Measurements from ENCODE around the gene EGF. TPM values are rescaled to one million over a fixed set of nuclear protein-coding genes. Genes with fewer than 3 reads are reported as not detected.
"Not testable (repeated sequence)": the region's sequence is repeated elsewhere in the genome, so short reads cannot be mapped to it uniquely, and the experiment has no call there.

EGF gene
- total RNA-seq, 1 experiment from 2014 or later = 1.5 TPM

GRCh38 chr4:109875106-109875505 is 37.6 kb upstream of the EGF start:
- H3K4me1 Mint-ChIP-seq = no peaks in the 10 kb centered on the region
- Histone ChIP-seq H3K9ac (ENCODE audit: extremely low read depth, insufficient read length, low read length) (no peak overlapping the region), H3K23me2 (ENCODE audit: insufficient read length, low read depth, low read length, poor library complexity, severe bottlenecking) (peaks cover 3% of the 10 kb centered on the region), H3K27ac (ENCODE audit: insufficient read length, low read depth, low read length) (no peak overlapping the region), H3K23ac (ENCODE audit: insufficient read length, low read depth, low read length) (no peak overlapping the region), H2BK15ac (ENCODE audit: low read depth, low read length) (no peak overlapping the region), H2AFZ (ENCODE audit: low read length) (no peak overlapping the region), H3K79me1 (ENCODE audit: insufficient read depth, low read depth, low read length, poor library complexity, severe bottlenecking) (no peaks in the 10 kb centered on the region), H4K8ac (replicated peaks; ENCODE audit: insufficient read length, low read depth, low read length) (peak overlapping the region; percentile 7), H3T11ph (ENCODE audit: low read length) (no peak overlapping the region), H2BK12ac (ENCODE audit: insufficient read length, low read depth, low read length) (no peak overlapping the region), H3K18ac (ENCODE audit: insufficient read length, low read depth, low read length) (no peak overlapping the region), H4K20me1 (ENCODE audit: control insufficient read depth, insufficient read depth, insufficient read length) (no peaks in the 10 kb centered on the region), H3K14ac (ENCODE audit: insufficient read depth, low read length) (no peak overlapping the region), H2BK20ac (ENCODE audit: low read depth, low read length, poor library complexity, severe bottlenecking) (no peak overlapping the region), H3K79me2 (ENCODE audit: insufficient read depth, low read length) (no peaks in the 10 kb centered on the region), H3K9me3 (ENCODE audit: control insufficient read depth, low read depth, low read length) (no peaks in the 10 kb centered on the region), H3K27me3 (ENCODE audit: insufficient read depth, low read length) (no peaks in the 10 kb centered on the region), H3K4ac (ENCODE audit: low read depth, low read length) (no peak overlapping the region), H3K4me2 (ENCODE audit: insufficient read depth, insufficient read length, low read length) (no peak overlapping the region), H2BK5ac (ENCODE audit: insufficient read length, low read length) (no peak overlapping the region), H3K56ac (ENCODE audit: insufficient read length, low read depth, low read length) (no peak overlapping the region), H2AK5ac (ENCODE audit: insufficient read length, low read length) (no peak overlapping the region), H3K4me1 (ENCODE audit: insufficient read depth, low read length) (no peaks in the 10 kb centered on the region), H4K5ac (ENCODE audit: insufficient read length, low read depth, low read length) (no peak overlapping the region), H2BK120ac (ENCODE audit: low read depth, low read length, poor library complexity, severe bottlenecking) (no peak overlapping the region), H4K91ac (ENCODE audit: insufficient read length, low read depth, low read length) (no peak overlapping the region)
- peaks cover 0 to 3% of the 10 kb centered on the region in 2 experiments; a peak in 2 of 5 replicates for H3K9me3 Mint-ChIP-seq
- no peak overlapping the region for H3K27ac Mint-ChIP-seq
- no peak for DNase-seq
- H3K36me3 Mint-ChIP-seq (ENCODE audit: insufficient read depth in 1 of 3, low read depth in 3 of 3) = peaks cover 0 to 5% (median 0%) of the 10 kb centered on the region in 3 experiments; a peak in 2 of 7 replicates
- H3K4me3 Mint-ChIP-seq = no peak overlapping the region
- TF ChIP-seq, protein P1, sequence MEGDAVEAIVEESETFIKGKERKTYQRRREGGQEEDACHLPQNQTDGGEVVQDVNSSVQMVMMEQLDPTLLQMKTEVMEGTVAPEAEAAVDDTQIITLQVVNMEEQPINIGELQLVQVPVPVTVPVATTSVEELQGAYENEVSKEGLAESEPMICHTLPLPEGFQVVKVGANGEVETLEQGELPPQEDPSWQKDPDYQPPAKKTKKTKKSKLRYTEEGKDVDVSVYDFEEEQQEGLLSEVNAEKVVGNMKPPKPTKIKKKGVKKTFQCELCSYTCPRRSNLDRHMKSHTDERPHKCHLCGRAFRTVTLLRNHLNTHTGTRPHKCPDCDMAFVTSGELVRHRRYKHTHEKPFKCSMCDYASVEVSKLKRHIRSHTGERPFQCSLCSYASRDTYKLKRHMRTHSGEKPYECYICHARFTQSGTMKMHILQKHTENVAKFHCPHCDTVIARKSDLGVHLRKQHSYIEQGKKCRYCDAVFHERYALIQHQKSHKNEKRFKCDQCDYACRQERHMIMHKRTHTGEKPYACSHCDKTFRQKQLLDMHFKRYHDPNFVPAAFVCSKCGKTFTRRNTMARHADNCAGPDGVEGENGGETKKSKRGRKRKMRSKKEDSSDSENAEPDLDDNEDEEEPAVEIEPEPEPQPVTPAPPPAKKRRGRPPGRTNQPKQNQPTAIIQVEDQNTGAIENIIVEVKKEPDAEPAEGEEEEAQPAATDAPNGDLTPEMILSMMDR (conservative IDR thresholded peaks at IDR 0.05) = no peak
- H3K27me3 Mint-ChIP-seq (ENCODE audit: low read depth) = no peaks in the 10 kb centered on the region
- no CpG with 5 or more reads among the region's 1 CpG for WGBS (ENCODE audit: extremely low coverage, insufficient read length, low lambda C conversion rate)

- not testable (repeated sequence) for H3K18ac ChIP-seq (ENCODE audit: insufficient read length, low read depth, low read length); H2BK5ac ChIP-seq (ENCODE audit: insufficient read length, low read length); H2BK12ac ChIP-seq (ENCODE audit: insufficient read length, low read depth, low read length); H3K23me2 ChIP-seq (ENCODE audit: insufficient read length, low read depth, low read length, poor library complexity, severe bottlenecking); H3K9me3 Mint-ChIP-seq; H2BK20ac ChIP-seq (ENCODE audit: low read depth, low read length, poor library complexity, severe bottlenecking); H4K5ac ChIP-seq (ENCODE audit: insufficient read length, low read depth, low read length); H3K9me3 ChIP-seq (ENCODE audit: control insufficient read depth, low read depth, low read length); H2AK5ac ChIP-seq (ENCODE audit: insufficient read length, low read length); H3K14ac ChIP-seq (ENCODE audit: insufficient read depth, low read length); H4K8ac ChIP-seq (replicated peaks; ENCODE audit: insufficient read length, low read depth, low read length); H3K36me3 Mint-ChIP-seq (ENCODE audit: insufficient read depth in 1 of 3, low read depth in 3 of 3); H3K27ac Mint-ChIP-seq; H2BK15ac ChIP-seq (ENCODE audit: low read depth, low read length); H3K56ac ChIP-seq (ENCODE audit: insufficient read length, low read depth, low read length); H3K27ac ChIP-seq (ENCODE audit: insufficient read length, low read depth, low read length); H3K4ac ChIP-seq (ENCODE audit: low read depth, low read length); H4K91ac ChIP-seq (ENCODE audit: insufficient read length, low read depth, low read length); H3K27me3 ChIP-seq (ENCODE audit: insufficient read depth, low read length); H3K23ac ChIP-seq (ENCODE audit: insufficient read length, low read depth, low read length); H3K4me2 ChIP-seq (ENCODE audit: insufficient read depth, insufficient read length, low read length); H4K20me1 ChIP-seq (ENCODE audit: control insufficient read depth, insufficient read depth, insufficient read length); H2AFZ ChIP-seq (ENCODE audit: low read length); H3K79me2 ChIP-seq (ENCODE audit: insufficient read depth, low read length); H3K4me3 Mint-ChIP-seq; H3K79me1 ChIP-seq (ENCODE audit: insufficient read depth, low read depth, low read length, poor library complexity, severe bottlenecking); H2BK120ac ChIP-seq (ENCODE audit: low read depth, low read length, poor library complexity, severe bottlenecking); H3K9ac ChIP-seq (ENCODE audit: extremely low read depth, insufficient read length, low read length); H3K4me1 Mint-ChIP-seq; H3K27me3 Mint-ChIP-seq (ENCODE audit: low read depth); H3T11ph ChIP-seq (ENCODE audit: low read length); H3K4me1 ChIP-seq (ENCODE audit: insufficient read depth, low read length); DNase-seq
- no CpG with 5 or more reads among the region's 2 CpGs for WGBS (ENCODE audit: extremely low coverage, insufficient read length, low lambda C conversion rate)
These were observed 37.1 kb upstream of the EGF start for GRCh38 chr4:109875553-109875952.
